Measurements from ENCODE around the gene SNX11.

SNX11 gene

DNA sequence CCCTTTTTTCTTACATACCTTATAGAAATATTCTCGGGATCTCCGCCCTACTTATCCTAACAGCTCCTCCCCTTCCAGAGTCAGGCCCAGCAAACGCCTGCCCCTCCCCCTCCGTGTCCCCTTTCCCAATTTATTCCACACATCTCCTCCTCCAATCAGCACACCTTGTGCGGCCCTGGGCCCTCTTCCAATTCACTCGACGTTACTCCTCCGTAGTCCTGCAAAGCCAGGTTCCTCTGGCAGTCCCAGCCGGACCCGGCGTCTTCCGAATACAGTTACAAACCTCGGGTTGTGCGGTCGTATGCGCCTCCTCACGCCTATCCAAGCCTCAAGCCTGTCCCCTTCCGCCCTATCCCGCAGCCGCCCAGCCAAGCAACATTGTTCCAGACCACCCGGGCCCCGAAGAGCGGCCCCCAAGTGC lies 7.0 kb upstream of the SNX11 start:
- TF ChIP-seq, protein P1, sequence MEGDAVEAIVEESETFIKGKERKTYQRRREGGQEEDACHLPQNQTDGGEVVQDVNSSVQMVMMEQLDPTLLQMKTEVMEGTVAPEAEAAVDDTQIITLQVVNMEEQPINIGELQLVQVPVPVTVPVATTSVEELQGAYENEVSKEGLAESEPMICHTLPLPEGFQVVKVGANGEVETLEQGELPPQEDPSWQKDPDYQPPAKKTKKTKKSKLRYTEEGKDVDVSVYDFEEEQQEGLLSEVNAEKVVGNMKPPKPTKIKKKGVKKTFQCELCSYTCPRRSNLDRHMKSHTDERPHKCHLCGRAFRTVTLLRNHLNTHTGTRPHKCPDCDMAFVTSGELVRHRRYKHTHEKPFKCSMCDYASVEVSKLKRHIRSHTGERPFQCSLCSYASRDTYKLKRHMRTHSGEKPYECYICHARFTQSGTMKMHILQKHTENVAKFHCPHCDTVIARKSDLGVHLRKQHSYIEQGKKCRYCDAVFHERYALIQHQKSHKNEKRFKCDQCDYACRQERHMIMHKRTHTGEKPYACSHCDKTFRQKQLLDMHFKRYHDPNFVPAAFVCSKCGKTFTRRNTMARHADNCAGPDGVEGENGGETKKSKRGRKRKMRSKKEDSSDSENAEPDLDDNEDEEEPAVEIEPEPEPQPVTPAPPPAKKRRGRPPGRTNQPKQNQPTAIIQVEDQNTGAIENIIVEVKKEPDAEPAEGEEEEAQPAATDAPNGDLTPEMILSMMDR (IDR thresholded peaks at IDR 0.05; ENCODE audit: borderline replicate concordance, control extremely low read depth, extremely low read depth, insufficient read depth, missing control alignments) = no peak
- DNase-seq (ENCODE audit: low spot score) = no peak
- in situ Hi-C loops (cut with MboI; ENCODE audit: low sequenced_read_pairs, unreplicated experiment) = no loop called here

DNA sequence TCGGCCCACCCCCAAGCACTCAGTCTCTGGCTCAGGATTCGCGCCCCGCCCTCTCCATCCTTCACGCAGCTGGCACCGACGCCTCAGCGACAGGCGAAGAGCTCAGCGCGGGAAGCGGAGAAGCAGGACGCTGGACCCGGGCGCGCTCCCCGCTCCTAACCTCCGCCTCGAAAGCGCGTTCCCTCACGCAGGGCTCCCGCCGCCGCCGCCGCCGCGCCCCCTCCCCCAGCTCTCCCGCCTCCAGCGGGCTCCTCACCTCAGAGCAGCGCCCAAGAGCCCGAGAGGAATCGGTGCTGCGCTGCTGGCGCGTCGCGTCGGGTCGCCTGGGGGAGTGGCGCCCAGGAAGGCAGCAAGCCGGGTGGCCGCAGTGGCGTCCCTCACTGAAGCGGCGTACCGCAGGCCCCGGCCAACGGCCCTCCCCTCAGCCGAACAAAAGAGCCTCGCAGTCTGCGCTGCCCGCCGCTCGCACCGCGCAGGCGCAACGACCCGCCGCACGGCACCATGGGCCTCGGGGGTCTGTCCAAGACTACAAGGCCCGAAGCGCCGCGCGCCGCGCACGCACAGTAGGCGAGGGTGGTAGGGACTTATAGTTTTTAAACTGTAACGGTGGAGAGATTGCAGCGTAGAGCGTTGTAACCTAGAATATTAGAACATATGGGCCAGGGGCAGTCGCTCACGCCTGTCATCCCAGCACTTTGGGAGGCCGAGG lies 6.4 kb upstream of the SNX11 start, which contains the start of gene CBX1:
Gene CBX1, minus strand, starts transcription at position 467 of the 709 bp plus-strand sequence. CDS start 24,474 bp downstream, outside the sequence.
- TF ChIP-seq, protein P1 (IDR thresholded peaks at IDR 0.05; ENCODE audit: borderline replicate concordance, control extremely low read depth, extremely low read depth, insufficient read depth, missing control alignments) = no peak

DNA sequence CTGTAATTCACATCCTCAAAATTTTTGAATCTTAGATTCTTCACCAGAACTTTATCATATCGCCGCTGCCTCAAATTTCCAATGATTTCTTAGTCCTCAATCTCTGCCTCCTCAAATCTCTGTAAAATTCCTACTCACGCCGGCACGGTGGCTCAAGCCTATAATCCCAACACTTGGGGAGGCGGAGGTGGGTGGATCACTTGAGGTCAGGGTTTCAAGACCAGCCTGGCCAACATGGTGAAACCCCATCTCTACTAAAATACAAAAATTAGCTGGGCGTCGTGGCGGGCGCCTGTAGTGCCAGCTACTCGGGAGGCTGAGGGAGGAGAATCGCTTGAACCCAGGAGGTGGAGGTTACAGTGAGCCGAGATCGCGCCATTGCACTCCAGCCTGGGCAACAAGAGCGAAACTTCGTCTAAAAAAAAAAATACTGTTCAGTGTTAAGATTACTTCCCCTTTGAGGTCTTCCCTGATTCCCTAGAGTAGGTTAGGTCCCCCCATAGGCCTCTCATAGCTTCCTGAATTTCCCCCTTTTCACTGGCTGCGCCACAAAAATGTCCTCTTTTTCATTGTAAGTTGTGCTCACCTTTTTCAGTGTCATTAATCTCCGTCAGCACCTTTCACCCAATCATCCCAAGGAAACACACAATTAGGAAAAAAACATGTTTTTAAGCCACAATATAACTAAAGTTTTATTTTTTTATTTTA lies 5.4 kb upstream of the SNX11 start:
- in situ Hi-C loops (cut with MboI; ENCODE audit: low sequenced_read_pairs, unreplicated experiment) = no loop called here
- TF ChIP-seq, protein P1 (IDR thresholded peaks at IDR 0.05; ENCODE audit: borderline replicate concordance, control extremely low read depth, extremely low read depth, insufficient read depth, missing control alignments) = no peak
- DNase-seq (ENCODE audit: low spot score) = no peak

More for the DNA sequence above, 6.4 kb upstream of the SNX11 start, which contains the start of gene CBX1:
- in situ Hi-C loops (cut with MboI; ENCODE audit: low sequenced_read_pairs, unreplicated experiment) = no loop called here
- peak; percentile 94 for DNase-seq (ENCODE audit: low spot score)

DNA sequence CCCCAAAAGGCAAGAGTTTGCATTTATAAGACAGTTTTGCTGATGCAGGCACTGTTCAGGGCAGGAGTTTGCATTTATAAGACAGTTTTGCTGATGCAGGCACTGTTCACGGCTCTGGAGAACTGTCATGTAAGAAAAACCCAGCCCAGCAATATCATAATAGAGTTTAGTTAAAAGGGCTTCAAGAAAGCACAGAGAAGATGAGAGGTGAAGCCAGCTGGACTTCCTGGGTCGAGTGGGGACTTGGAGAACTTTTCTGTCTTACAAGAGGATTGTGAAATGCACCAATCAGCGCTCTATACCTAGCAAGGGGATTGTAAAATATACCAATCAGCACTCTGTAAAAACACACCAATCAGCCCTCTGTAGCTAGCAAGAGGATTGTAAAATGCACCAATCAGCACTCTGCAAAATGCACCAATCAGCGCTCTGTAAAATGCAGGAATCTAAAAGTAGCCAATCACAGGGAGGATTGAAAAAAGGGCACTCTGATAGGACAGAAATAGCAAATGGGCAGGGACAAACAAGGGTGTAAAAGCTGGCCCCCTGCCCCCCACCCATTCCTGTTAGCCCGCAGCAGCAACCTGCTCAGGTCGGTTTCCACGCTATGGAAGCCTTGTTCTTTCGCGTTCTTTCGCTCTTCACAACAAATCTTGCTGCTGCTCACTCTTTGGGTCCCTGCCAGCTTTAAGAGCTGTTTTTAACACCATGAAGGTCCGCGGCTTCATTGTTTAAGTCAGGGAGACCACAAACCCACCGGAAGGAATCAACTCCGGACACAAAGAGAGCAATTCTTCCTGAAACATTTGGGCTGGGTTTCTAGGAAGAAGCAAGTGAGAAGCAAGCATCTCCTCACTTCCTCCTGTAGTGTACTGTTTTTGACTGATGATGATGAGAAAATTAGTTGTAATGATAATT lies 4.5 kb upstream of the SNX11 start:
- in situ Hi-C loops (cut with MboI; ENCODE audit: low sequenced_read_pairs, unreplicated experiment) = no loop called here
- TF ChIP-seq, protein P1 (IDR thresholded peaks at IDR 0.05; ENCODE audit: borderline replicate concordance, control extremely low read depth, extremely low read depth, insufficient read depth, missing control alignments) = no peak
- no peak for DNase-seq (ENCODE audit: low spot score)

DNA sequence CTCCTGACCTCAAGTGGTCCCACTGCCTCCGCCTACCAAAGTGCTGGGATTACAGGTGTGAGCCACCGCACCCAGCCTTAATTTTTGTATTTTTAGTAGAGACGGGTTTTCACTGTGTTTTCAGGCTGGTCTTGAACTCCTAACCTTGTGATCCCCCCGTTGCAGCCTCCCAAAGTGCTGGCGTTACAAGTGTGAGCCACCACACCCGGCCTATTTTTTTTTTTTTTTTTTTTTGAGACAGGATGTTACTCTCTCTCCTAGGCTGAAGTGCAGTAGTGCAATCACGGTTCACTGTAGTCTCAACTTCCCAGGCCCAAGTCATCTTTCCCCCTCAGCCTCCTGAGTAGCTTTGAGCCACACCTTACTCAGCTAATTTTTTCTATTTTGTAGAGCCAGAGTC lies 3.1 kb upstream of the SNX11 start:
- TF ChIP-seq, protein P1 (IDR thresholded peaks at IDR 0.05; ENCODE audit: borderline replicate concordance, control extremely low read depth, extremely low read depth, insufficient read depth, missing control alignments) = no peak
- in situ Hi-C loops (cut with MboI; ENCODE audit: low sequenced_read_pairs, unreplicated experiment) = no loop called here
- no peak for DNase-seq (ENCODE audit: low spot score)

DNA sequence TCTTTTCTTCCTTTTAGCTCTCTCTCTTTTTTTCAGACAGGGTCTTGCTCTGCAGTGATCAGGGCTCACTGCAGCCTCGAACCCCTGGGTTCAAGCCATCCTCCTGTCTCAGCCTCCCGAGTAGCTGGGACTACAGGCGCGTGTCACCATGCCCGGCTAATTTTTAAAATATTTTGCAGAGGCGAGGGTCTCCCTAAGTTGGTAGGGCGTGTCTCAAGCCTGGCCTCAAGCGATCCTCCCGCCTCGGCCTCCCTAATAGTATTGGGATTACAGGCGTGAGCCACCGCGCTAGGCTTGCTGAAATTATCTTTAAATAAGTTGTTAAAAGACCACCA lies 797 bp upstream of the SNX11 start:
- TF ChIP-seq, protein P1 (IDR thresholded peaks at IDR 0.05; ENCODE audit: borderline replicate concordance, control extremely low read depth, extremely low read depth, insufficient read depth, missing control alignments) = no peak
- in situ Hi-C loops (cut with MboI; ENCODE audit: low sequenced_read_pairs, unreplicated experiment) = no loop called here
- no peak for DNase-seq (ENCODE audit: low spot score)
